ENCODE data around the gene BCL2L1.

Gene BCL2L1

GRCh38 chr20:31723319-31724078 is 831 bp upstream of the BCL2L1 start:
- DNase-seq (ENCODE audit: low read depth in 2 of 2): peak; percentile 96 to 98

- DNase-seq (ENCODE audit: low read depth in 2 of 2): no peak
These were observed 326 bp upstream of the BCL2L1 start for GRCh38 chr20:31723069-31723318.

- no peak for DNase-seq (ENCODE audit: low read depth in 2 of 2)
These were observed 1.0 kb downstream of the BCL2L1 start for GRCh38 chr20:31721408-31722256.

GRCh38 chr20:31720486-31721407 is 1.9 kb downstream of the BCL2L1 start:
- no peak for DNase-seq (ENCODE audit: low read depth in 2 of 2)

GRCh38 chr20:31719644-31720485 is 2.8 kb downstream of the BCL2L1 start:
- no peak for DNase-seq (ENCODE audit: low read depth in 2 of 2)

- no peak for DNase-seq (ENCODE audit: low read depth in 2 of 2)
These were observed 3.6 kb downstream of the BCL2L1 start for GRCh38 chr20:31718952-31719643.

GRCh38 chr20:31717478-31718201 is 5.0 kb downstream of the BCL2L1 start:
- DNase-seq (ENCODE audit: low read depth in 2 of 2): no peak

- DNase-seq (ENCODE audit: low read depth in 2 of 2): no peak
These were observed 5.7 kb downstream of the BCL2L1 start for GRCh38 chr20:31716818-31717477.

GRCh38 chr20:31716351-31716750 is 6.3 kb downstream of the BCL2L1 start:
- DNase-seq (ENCODE audit: low read depth in 2 of 2): no peak

GRCh38 chr20:31715766-31716165 is 6.9 kb downstream of the BCL2L1 start:
- no peak for DNase-seq (ENCODE audit: low read depth in 2 of 2)

- no peak for DNase-seq (ENCODE audit: low read depth in 2 of 2)
These were observed 9.1 kb downstream of the BCL2L1 start for GRCh38 chr20:31713312-31714273.

GRCh38 chr20:31712564-31713311 is 9.9 kb downstream of the BCL2L1 start:
- no peak for DNase-seq (ENCODE audit: low read depth in 2 of 2)

GRCh38 chr20:31712112-31712553 is 10.5 kb downstream of the BCL2L1 start:
- no peak for DNase-seq (ENCODE audit: low read depth in 2 of 2)

- DNase-seq (ENCODE audit: low read depth in 2 of 2): no peak
These were observed 11.2 kb downstream of the BCL2L1 start for GRCh38 chr20:31711179-31712111.

- no peak for DNase-seq (ENCODE audit: low read depth in 2 of 2)
These were observed 12.1 kb downstream of the BCL2L1 start for GRCh38 chr20:31710423-31711108.

GRCh38 chr20:31709939-31710338 is 12.7 kb downstream of the BCL2L1 start:
- no peak for DNase-seq (ENCODE audit: low read depth in 2 of 2)
